ENCODE data around the gene OR6C75. TPM values are rescaled to one million over a fixed set of nuclear protein-coding genes. Genes with fewer than 3 reads are reported as not detected.
"Not testable (repeated sequence)": the region's sequence is repeated elsewhere in the genome, so short reads cannot be mapped to it uniquely, and the experiment has no call there.

OR6C75 gene
- total RNA-seq: not detected in 2 replicates

GRCh38 chr12:55362675-55363074, at the start of gene OR6C75:
Gene OR6C75, plus strand, starts transcription at chr12:55362975. Its CDS starts 2,136 bp downstream, at chr12:55365111.
- DNase-seq (ENCODE audit: low read depth in 2 of 2): no peak

- DNase-seq (ENCODE audit: low read depth in 2 of 2): no peak
Observed at GRCh38 chr12:55314043-55314442, 48.7 kb upstream of the OR6C75 start, which contains the start of gene OR6C1. Gene OR6C1, plus strand, starts transcription at chr12:55314343. Its CDS starts 6,257 bp downstream, at chr12:55320600.

- no peak for DNase-seq (ENCODE audit: low read depth in 2 of 2)
Observed at GRCh38 chr12:55320201-55320600, 42.6 kb upstream of the OR6C75 start.

GRCh38 chr12:55325801-55326200, 37.0 kb upstream of the OR6C75 start:
- not testable (repeated sequence) for DNase-seq (ENCODE audit: low read depth in 2 of 2)

GRCh38 chr12:55330446-55330845, 32.3 kb upstream of the OR6C75 start, which contains the start of gene OR6C3:
Gene OR6C3, plus strand, starts transcription at chr12:55330746. Its CDS starts 955 bp downstream, at chr12:55331701.
- no peak for DNase-seq (ENCODE audit: low read depth in 2 of 2)

GRCh38 chr12:55336002-55336401, 26.8 kb upstream of the OR6C75 start:
- DNase-seq (ENCODE audit: low read depth in 2 of 2): no peak

- DNase-seq (ENCODE audit: low read depth in 2 of 2): not testable (repeated sequence)
Observed at GRCh38 chr12:55355338-55355737, 7.4 kb upstream of the OR6C75 start.

GRCh38 chr12:55365086-55365485, 2.3 kb downstream of the OR6C75 start:
- no peak for DNase-seq (ENCODE audit: low read depth in 2 of 2)

GRCh38 chr12:55372521-55372920, 9.7 kb downstream of the OR6C75 start:
- no peak for DNase-seq (ENCODE audit: low read depth in 2 of 2)

GRCh38 chr12:55385891-55386290, 23.1 kb downstream of the OR6C75 start:
- no peak for DNase-seq (ENCODE audit: low read depth in 2 of 2)

- DNase-seq (ENCODE audit: low read depth in 2 of 2): no peak
Observed at GRCh38 chr12:55392032-55392795, 29.4 kb downstream of the OR6C75 start.

- DNase-seq (ENCODE audit: low read depth in 2 of 2): no peak
Observed at GRCh38 chr12:55396326-55396725, 33.6 kb downstream of the OR6C75 start.

GRCh38 chr12:55400229-55400628, 37.5 kb downstream of the OR6C75 start, which contains the start of gene OR6C65:
Gene OR6C65, plus strand, starts transcription at chr12:55400529. Its CDS starts 0 bp downstream, at chr12:55400529.
- DNase-seq (ENCODE audit: low read depth in 2 of 2): no peak

GRCh38 chr12:55407866-55408265, 45.1 kb downstream of the OR6C75 start:
- no peak for DNase-seq (ENCODE audit: low read depth in 2 of 2)

GRCh38 chr12:55409133-55409532, 46.4 kb downstream of the OR6C75 start:
- DNase-seq (ENCODE audit: low read depth in 2 of 2): not testable (repeated sequence)

GRCh38 chr12:55412138-55412537, 49.4 kb downstream of the OR6C75 start:
- not testable (repeated sequence) for DNase-seq (ENCODE audit: low read depth in 2 of 2)

GRCh38 chr12:55413498-55414388, 51.0 kb downstream of the OR6C75 start:
- DNase-seq (ENCODE audit: low read depth in 2 of 2): not testable (repeated sequence)

GRCh38 chr12:55414396-55414823, 51.6 kb downstream of the OR6C75 start:
- DNase-seq (ENCODE audit: low read depth in 2 of 2): peak; percentile 14 to 23

GRCh38 chr12:55414889-55415288, 52.1 kb downstream of the OR6C75 start:
- DNase-seq (ENCODE audit: low read depth in 2 of 2): not testable (repeated sequence)

- DNase-seq (ENCODE audit: low read depth in 2 of 2): no peak
Observed at GRCh38 chr12:55416961-55417360, 54.2 kb downstream of the OR6C75 start.

All from dermis microvascular lymphatic vessel endothelial cell (primary cell).